ENCODE data around the gene CMTM5. TPM values are rescaled to one million over a fixed set of nuclear protein-coding genes. Genes with fewer than 3 reads are reported as not detected.

The CMTM5 gene
- total RNA-seq, 1 experiment from 2014 or later: not detected

DNA sequence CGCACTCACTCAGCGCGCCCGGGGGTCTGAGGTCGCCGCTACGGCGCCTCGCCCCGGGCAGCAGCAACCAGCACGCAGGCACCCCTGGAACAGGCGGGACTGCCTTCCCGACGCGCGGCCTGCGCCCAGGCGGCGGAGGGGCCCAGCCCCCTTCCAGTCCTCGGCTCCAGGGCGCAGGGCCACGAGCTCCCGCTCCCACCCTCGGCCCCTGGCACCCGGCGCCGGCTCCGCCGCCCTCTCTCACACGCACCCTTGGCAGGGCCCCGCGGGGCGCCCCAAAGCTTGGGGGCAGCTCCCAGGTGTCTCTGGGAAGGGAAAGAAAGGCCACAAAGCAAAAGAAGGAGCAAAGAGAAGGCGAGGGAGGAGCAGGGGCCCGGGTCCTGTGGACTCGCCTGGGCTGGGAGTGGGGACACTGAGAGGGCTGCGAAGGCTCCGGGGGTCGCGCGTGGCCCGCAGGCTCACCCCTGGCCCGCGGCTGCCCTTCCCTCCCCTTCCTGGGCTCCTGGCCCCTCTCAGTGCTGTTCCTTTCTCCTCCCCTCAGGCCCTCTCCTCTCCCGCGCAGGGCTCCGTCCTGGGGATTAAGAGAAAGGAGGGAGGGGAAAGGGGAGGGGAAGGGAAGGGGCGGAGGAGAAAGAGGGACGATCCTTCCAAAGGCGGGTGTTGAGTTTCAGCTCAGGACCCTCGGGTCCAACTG lies 11.0 kb upstream of the CMTM5 start:
- H3K9me2 ChIP-seq (ENCODE audit: insufficient read depth): no peaks in the 10 kb centered on the region
- RAD21 ChIA-PET (ENCODE audit: low non-redundant PET in 1 of 2, low total read pairs in 2 of 2, uncharacterized antibody in 2 of 2, unreplicated experiment in 2 of 2): no interaction called here
- no peaks in the 10 kb centered on the region for H3K9me3 ChIP-seq (ENCODE audit: control insufficient read depth in 1 of 2, insufficient read depth in 1 of 2, low read depth in 1 of 2, low read length in 2 of 2)
- no peak overlapping the region for H3K9ac ChIP-seq (ENCODE audit: low read length)
- CTCF ChIA-PET: no interaction called here
- DNase-seq (ENCODE audit: low read depth, low spot score): no peak
- H3K4me3 ChIP-seq (replicated peaks in 1 of 2; ENCODE audit: low read depth in 1 of 2, low read length in 2 of 2): no peak overlapping the region
- H3K27ac ChIP-seq (ENCODE audit: low read depth, low read length): no peak overlapping the region
- no peak overlapping the region for H3K4me2 ChIP-seq (ENCODE audit: low read length)
- no peaks in the 10 kb centered on the region for H3K79me2 ChIP-seq (ENCODE audit: insufficient read depth, low read length)
- no peaks in the 10 kb centered on the region for H3K36me3 ChIP-seq (ENCODE audit: control insufficient read depth in 1 of 2, insufficient read depth in 2 of 2, low read length in 2 of 2)
- H3K27me3 ChIP-seq (ENCODE audit: insufficient read depth, low read length): 0 out of 2 replicates have a peak, but pooled peaks cover 3% of the 10 kb centered on the region
- no peaks in the 10 kb centered on the region for H4K20me1 ChIP-seq (ENCODE audit: insufficient read depth)
- intact Hi-C loops (cut with micrococcal nuclease): no loop called here
- TF ChIP-seq SP1 (IDR thresholded peaks at IDR 0.05; ENCODE audit: low read depth): no peak
- TF ChIP-seq, protein P1, sequence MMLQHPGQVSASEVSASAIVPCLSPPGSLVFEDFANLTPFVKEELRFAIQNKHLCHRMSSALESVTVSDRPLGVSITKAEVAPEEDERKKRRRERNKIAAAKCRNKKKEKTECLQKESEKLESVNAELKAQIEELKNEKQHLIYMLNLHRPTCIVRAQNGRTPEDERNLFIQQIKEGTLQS (IDR thresholded peaks at IDR 0.05): no peak
- TF ChIP-seq CBX3 (IDR thresholded peaks at IDR 0.05; ENCODE audit: low read depth): no peak
- TF ChIP-seq, protein P2, sequence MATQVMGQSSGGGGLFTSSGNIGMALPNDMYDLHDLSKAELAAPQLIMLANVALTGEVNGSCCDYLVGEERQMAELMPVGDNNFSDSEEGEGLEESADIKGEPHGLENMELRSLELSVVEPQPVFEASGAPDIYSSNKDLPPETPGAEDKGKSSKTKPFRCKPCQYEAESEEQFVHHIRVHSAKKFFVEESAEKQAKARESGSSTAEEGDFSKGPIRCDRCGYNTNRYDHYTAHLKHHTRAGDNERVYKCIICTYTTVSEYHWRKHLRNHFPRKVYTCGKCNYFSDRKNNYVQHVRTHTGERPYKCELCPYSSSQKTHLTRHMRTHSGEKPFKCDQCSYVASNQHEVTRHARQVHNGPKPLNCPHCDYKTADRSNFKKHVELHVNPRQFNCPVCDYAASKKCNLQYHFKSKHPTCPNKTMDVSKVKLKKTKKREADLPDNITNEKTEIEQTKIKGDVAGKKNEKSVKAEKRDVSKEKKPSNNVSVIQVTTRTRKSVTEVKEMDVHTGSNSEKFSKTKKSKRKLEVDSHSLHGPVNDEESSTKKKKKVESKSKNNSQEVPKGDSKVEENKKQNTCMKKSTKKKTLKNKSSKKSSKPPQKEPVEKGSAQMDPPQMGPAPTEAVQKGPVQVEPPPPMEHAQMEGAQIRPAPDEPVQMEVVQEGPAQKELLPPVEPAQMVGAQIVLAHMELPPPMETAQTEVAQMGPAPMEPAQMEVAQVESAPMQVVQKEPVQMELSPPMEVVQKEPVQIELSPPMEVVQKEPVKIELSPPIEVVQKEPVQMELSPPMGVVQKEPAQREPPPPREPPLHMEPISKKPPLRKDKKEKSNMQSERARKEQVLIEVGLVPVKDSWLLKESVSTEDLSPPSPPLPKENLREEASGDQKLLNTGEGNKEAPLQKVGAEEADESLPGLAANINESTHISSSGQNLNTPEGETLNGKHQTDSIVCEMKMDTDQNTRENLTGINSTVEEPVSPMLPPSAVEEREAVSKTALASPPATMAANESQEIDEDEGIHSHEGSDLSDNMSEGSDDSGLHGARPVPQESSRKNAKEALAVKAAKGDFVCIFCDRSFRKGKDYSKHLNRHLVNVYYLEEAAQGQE (IDR thresholded peaks at IDR 0.05; ENCODE audit: low read depth): no peak
- no peak for TF ChIP-seq SRF (IDR thresholded peaks at IDR 0.05; ENCODE audit: low read depth)
- ATAC-seq: no peak
- H2AFZ ChIP-seq (ENCODE audit: low read depth, low read length, poor library complexity, severe bottlenecking): no peak overlapping the region
- BruUV-seq (replicated peaks): no TSS peak
- POLR2A ChIA-PET: no interaction called here
- no peaks in the 10 kb centered on the region; a peak in 1 of 4 replicates for H3K4me1 ChIP-seq (ENCODE audit: control insufficient read depth in 1 of 2, insufficient read depth in 2 of 2, low read length in 2 of 2)

Data from HCT116 (cell line).